Left lung (tissue), 10 donors: ENCODE measurements around the gene FANCG. TPM values are rescaled to one million over a fixed set of nuclear protein-coding genes. Genes with fewer than 3 reads are reported as not detected.

Experiments
- ATAC-seq: fragments of 200-7000 bp; cut with Tn5 transposase; one replicate; pipeline ENCODE4 v1.9.1; 2020; ENCODE audit warnings: moderate library complexity
- DNase-seq, 4 donors: peaks; one replicate each; pipeline ENCODE4 v3.0.0-alpha.2; 2013 to 2020
- H3K27ac ChIP-seq, 2 donors: fragments of 200-600 bp; sonication (generic) in 1 of 2; one replicate each; pipeline versions ENCODE4 v1.5.0 to v1.8.0; 2020 to 2021
- H3K27me3 ChIP-seq, 2 donors: fragments of 200-600 bp; sonication (generic) in 1 of 2; one replicate each; pipeline versions ENCODE4 v1.5.0 to v1.8.0; 2020 to 2021
- H3K36me3 ChIP-seq, 2 donors: fragments of 200-600 bp; sonication (generic) in 1 of 2; one replicate each; pipeline versions ENCODE4 v1.5.0 to v1.8.0; 2020 to 2021
- H3K4me1 ChIP-seq, 2 donors: fragments of 200-600 bp; one replicate each; pipeline ENCODE4 v1.8.0; 2021
- H3K4me3 ChIP-seq, 2 donors: fragments of 200-600 bp; sonication (generic) in 1 of 2; one replicate each; pipeline versions ENCODE4 v1.5.0 to v1.8.0; 2020 to 2021; ENCODE audit warnings: mild to moderate bottlenecking in 1 of 2
- H3K9me3 ChIP-seq, 2 donors: fragments of 200-600 bp; sonication (generic) in 1 of 2; one replicate each; pipeline versions ENCODE4 v1.5.0 to v1.8.0; 2020 to 2021
- CTCF ChIP-seq, 2 donors: fragments of 200-600 bp; sonication (generic) in 1 of 2; IDR thresholded peaks; one replicate each; pipeline versions ENCODE4 v1.5.0 to v1.8.0; 2021; ENCODE audit warnings: antibody characterized with exemption in 2 of 2
- intact Hi-C, 2 donors: fragments of 100-400 bp; cut with DNase I; formaldehyde crosslinking; loops; one replicate each; pipeline versions ENCODE4 v1.11.2 to v1.14.2; 2022
- polyA plus RNA-seq, 6 donors: library from polyadenylated mRNA; unstranded; fragments of 120-200 nt; gene quantifications; one replicate each; pipeline ENCODE4 v1.2.1, GENCODE V29; 2013; ENCODE audit not compliant: insufficient read length in 6 of 6
- total RNA-seq, 2 donors: library from RNA; stranded (reverse); fragmentation: NEBNext Ultra II Directional; extraction: Animal tissue kit (Norgen Biotek cat#: 25700); gene quantifications; one replicate each; pipeline ENCODE4 v1.2.1, GENCODE V29; 2021
- donor health status: DM: no; HTN: yes; CAD: no.
- donor health status: DM: no; HTN: no; CAD: no.

The FANCG gene
- total and polyA plus RNA-seq, 8 donors, result 18.7 to 59.0 (median 47.8) TPM

- H3K27ac ChIP-seq, result no peak overlapping the region
- no peak for ATAC-seq
- H3K4me1 ChIP-seq, result no peaks in the 10 kb centered on the region
- H3K4me3 ChIP-seq, result no peak overlapping the region
- no peaks in the 10 kb centered on the region for H3K27me3 ChIP-seq
- H3K36me3 ChIP-seq, result peaks cover 0 to 82% of the 10 kb centered on the region in 2 donors
- TF ChIP-seq CTCF (IDR thresholded peaks at IDR 0.05), result no peak
- DNase-seq, result no peak
- no peaks in the 10 kb centered on the region for H3K9me3 ChIP-seq
- intact Hi-C loops, result no loop called here
These were observed 31.2 kb downstream of the FANCG start for GRCh38 chr9:35048511-35048910.

- DNase-seq (no peak), ATAC-seq (no peak)
- no peaks in the 10 kb centered on the region for H3K9me3 ChIP-seq
- no peak overlapping the region for H3K4me3 ChIP-seq
- H3K27me3 ChIP-seq, result no peaks in the 10 kb centered on the region
- no peak for TF ChIP-seq CTCF (IDR thresholded peaks at IDR 0.05)
- no peak overlapping the region for H3K27ac ChIP-seq
- H3K4me1 ChIP-seq, result no peaks in the 10 kb centered on the region
- intact Hi-C loops, result no loop called here
- H3K36me3 ChIP-seq, result peaks cover 0 to 57% of the 10 kb centered on the region in 2 donors
These were observed 35.7 kb downstream of the FANCG start for GRCh38 chr9:35044071-35044470.

GRCh38 chr9:35042891-35043545 is 36.7 kb downstream of the FANCG start:
- ATAC-seq, result no peak
- Histone ChIP-seq H3K4me1 (no peaks in the 10 kb centered on the region), H3K4me3 (no peak overlapping the region), H3K9me3 (no peaks in the 10 kb centered on the region), H3K36me3 (peaks cover 0 to 52% of the 10 kb centered on the region in 2 donors), H3K27me3 (no peaks in the 10 kb centered on the region), H3K27ac (no peak overlapping the region)
- no peak for DNase-seq
- no peak for TF ChIP-seq CTCF (IDR thresholded peaks at IDR 0.05)
- intact Hi-C loops, result no loop called here

DNA sequence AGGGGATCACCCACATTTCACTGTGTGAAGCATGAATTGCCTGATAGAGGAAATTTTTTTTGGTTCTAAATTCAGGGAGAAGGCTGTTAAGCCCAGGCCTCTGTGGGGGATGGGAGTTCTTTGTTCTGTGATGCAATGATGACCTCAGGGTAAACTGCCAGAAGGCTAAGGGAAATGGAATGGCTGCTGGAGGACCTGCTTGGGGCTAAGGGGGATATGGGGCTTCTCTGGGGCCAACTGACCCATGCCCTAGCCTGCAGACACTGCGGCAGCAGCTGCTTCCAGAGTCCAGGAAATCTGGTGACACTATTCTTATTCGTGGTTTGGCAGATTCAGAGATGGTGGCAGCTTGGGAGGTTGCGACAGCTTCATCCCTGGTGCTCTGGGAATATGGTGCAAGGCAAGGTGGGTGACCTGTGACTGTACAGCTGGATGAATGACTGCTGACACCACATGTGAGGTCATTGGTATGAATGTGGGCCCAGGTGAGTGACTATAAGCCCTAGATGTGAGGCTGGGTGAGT is 37.6 kb downstream of the FANCG start:
- no peak for TF ChIP-seq CTCF (IDR thresholded peaks at IDR 0.05)
- Histone ChIP-seq H3K27ac (no peak overlapping the region), H3K36me3 (peaks cover 0 to 46% of the 10 kb centered on the region in 2 donors), H3K4me3 (no peak overlapping the region), H3K27me3 (no peaks in the 10 kb centered on the region), H3K4me1 (no peaks in the 10 kb centered on the region), H3K9me3 (no peaks in the 10 kb centered on the region)
- intact Hi-C loops, result no loop called here
- peak in 1 of 4 donors; percentile 13 for DNase-seq
- ATAC-seq, result no peak

- Histone ChIP-seq H3K9me3 (no peaks in the 10 kb centered on the region), H3K27me3 (no peaks in the 10 kb centered on the region), H3K4me3 (peak overlapping the region; percentile 8 to 31), H3K4me1 (peaks cover 0 to 5% of the 10 kb centered on the region in 2 donors), H3K27ac (no peak overlapping the region), H3K36me3 (peaks cover 0 to 7% of the 10 kb centered on the region in 2 donors)
- TF ChIP-seq CTCF (IDR thresholded peaks at IDR 0.05), result no peak
- DNase-seq (peak; percentile 45 to 87 (median 66)), ATAC-seq (peak; percentile 93)
- intact Hi-C loops, result no loop called here
These were observed 43.7 kb downstream of the FANCG start for GRCh38 chr9:35035851-35036701.
